Measurements from ENCODE around the gene BRD2. TPM values are rescaled to one million over a fixed set of nuclear protein-coding genes. Genes with fewer than 3 reads are reported as not detected.

BRD2 gene
- total and polyA plus RNA-seq, 9 of the 15 experiments (the other 6 are each of a cell fraction or from before 2014, with no cell fraction given), result 19.0 to 252 (median 181) TPM

DNA sequence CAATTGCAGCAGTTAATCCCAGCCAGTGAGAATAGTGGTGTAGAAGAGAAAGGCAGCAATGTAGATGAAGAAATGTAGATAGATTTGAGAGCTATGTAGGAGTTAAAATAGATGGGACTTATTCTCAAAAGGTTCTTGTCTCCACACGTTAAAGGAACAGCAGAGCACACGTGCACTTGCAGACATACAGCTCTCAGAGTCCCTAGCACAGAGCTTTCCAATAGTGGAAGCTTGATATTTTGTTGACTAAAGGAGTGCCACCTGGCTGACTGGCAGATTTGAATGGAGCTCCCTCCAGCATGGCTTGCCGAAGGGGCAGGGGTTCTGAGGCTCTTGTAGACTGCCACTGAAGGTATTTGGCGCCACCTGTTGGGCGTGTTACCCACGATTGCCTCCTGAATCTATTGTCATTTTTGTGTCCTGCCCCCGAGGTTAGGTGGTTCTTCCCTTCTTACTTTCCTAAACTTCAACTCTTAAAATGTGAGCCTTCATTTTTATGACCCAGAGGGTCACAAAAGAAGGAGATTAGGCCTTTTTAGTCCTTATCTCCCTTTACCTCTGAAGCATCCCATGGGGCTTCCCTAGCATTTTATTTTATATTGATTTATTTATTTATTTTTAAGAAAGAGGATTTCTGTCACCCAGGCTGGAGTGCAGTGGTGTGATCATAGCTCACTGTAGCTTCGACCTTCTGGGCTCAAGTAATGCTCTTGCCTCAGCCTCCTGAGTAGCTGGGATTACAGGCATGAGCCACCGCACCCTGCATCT is 16.4 kb downstream of the BRD2 start (continued):
- TF ChIP-seq, protein P1, sequence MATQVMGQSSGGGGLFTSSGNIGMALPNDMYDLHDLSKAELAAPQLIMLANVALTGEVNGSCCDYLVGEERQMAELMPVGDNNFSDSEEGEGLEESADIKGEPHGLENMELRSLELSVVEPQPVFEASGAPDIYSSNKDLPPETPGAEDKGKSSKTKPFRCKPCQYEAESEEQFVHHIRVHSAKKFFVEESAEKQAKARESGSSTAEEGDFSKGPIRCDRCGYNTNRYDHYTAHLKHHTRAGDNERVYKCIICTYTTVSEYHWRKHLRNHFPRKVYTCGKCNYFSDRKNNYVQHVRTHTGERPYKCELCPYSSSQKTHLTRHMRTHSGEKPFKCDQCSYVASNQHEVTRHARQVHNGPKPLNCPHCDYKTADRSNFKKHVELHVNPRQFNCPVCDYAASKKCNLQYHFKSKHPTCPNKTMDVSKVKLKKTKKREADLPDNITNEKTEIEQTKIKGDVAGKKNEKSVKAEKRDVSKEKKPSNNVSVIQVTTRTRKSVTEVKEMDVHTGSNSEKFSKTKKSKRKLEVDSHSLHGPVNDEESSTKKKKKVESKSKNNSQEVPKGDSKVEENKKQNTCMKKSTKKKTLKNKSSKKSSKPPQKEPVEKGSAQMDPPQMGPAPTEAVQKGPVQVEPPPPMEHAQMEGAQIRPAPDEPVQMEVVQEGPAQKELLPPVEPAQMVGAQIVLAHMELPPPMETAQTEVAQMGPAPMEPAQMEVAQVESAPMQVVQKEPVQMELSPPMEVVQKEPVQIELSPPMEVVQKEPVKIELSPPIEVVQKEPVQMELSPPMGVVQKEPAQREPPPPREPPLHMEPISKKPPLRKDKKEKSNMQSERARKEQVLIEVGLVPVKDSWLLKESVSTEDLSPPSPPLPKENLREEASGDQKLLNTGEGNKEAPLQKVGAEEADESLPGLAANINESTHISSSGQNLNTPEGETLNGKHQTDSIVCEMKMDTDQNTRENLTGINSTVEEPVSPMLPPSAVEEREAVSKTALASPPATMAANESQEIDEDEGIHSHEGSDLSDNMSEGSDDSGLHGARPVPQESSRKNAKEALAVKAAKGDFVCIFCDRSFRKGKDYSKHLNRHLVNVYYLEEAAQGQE (IDR thresholded peaks at IDR 0.05; ENCODE audit: borderline replicate concordance), result peak; percentile 94
- TF ChIP-seq, protein P1 (CRISPR knock-in tag; IDR thresholded peaks at IDR 0.05; ENCODE audit: low read depth), result no peak
- TF ChIP-seq, protein P2, sequence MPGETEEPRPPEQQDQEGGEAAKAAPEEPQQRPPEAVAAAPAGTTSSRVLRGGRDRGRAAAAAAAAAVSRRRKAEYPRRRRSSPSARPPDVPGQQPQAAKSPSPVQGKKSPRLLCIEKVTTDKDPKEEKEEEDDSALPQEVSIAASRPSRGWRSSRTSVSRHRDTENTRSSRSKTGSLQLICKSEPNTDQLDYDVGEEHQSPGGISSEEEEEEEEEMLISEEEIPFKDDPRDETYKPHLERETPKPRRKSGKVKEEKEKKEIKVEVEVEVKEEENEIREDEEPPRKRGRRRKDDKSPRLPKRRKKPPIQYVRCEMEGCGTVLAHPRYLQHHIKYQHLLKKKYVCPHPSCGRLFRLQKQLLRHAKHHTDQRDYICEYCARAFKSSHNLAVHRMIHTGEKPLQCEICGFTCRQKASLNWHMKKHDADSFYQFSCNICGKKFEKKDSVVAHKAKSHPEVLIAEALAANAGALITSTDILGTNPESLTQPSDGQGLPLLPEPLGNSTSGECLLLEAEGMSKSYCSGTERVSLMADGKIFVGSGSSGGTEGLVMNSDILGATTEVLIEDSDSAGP (CRISPR knock-in tag; IDR thresholded peaks at IDR 0.05), result no peak
- TF ChIP-seq BRCA1 (IDR thresholded peaks at IDR 0.05), result no peak
- no peak for TF ChIP-seq BRCA1 (CRISPR knock-in tag; IDR thresholded peaks at IDR 0.05)
- TF ChIP-seq ZNF717 (CRISPR knock-in tag; IDR thresholded peaks at IDR 0.05), result no peak
- TF ChIP-seq TEAD4 (IDR thresholded peaks at IDR 0.05; ENCODE audit: low read length), result peak; percentile 9; the same call in 1 of the 2 replicates
- no peak for TF ChIP-seq TEAD4 (CRISPR knock-in tag; IDR thresholded peaks at IDR 0.05; ENCODE audit: borderline replicate concordance)
- no peak for TF ChIP-seq SNIP1 (IDR thresholded peaks at IDR 0.05; ENCODE audit: low read depth)
- no peak for TF ChIP-seq TCF7 (IDR thresholded peaks at IDR 0.05; ENCODE audit: borderline replicate concordance)
- TF ChIP-seq, protein P3, sequence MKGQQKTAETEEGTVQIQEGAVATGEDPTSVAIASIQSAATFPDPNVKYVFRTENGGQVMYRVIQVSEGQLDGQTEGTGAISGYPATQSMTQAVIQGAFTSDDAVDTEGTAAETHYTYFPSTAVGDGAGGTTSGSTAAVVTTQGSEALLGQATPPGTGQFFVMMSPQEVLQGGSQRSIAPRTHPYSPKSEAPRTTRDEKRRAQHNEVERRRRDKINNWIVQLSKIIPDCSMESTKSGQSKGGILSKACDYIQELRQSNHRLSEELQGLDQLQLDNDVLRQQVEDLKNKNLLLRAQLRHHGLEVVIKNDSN (CRISPR knock-in tag; IDR thresholded peaks at IDR 0.05), result no peak
- TF ChIP-seq, protein P4, sequence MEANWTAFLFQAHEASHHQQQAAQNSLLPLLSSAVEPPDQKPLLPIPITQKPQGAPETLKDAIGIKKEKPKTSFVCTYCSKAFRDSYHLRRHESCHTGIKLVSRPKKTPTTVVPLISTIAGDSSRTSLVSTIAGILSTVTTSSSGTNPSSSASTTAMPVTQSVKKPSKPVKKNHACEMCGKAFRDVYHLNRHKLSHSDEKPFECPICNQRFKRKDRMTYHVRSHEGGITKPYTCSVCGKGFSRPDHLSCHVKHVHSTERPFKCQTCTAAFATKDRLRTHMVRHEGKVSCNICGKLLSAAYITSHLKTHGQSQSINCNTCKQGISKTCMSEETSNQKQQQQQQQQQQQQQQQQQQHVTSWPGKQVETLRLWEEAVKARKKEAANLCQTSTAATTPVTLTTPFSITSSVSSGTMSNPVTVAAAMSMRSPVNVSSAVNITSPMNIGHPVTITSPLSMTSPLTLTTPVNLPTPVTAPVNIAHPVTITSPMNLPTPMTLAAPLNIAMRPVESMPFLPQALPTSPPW (CRISPR knock-in tag; IDR thresholded peaks at IDR 0.05), result no peak
- no peak for TF ChIP-seq MTA1 (IDR thresholded peaks at IDR 0.05; ENCODE audit: borderline replicate concordance)
- no peak for TF ChIP-seq TCFL5 (CRISPR knock-in tag; conservative IDR thresholded peaks at IDR 0.05)
- TF ChIP-seq SMARCC2 (IDR thresholded peaks at IDR 0.05; ENCODE audit: low read depth), result no peak
- no peak for TF ChIP-seq ETV1 (tag; conservative IDR thresholded peaks at IDR 0.05; ENCODE audit: low read depth)
- no peak for TF ChIP-seq CXXC5 (CRISPR knock-in tag; IDR thresholded peaks at IDR 0.05)

All from K562 (cell line).